K562 (cell line): ENCODE measurements around the gene LTA. TPM values are rescaled to one million over a fixed set of nuclear protein-coding genes. Genes with fewer than 3 reads are reported as not detected.
A peak's percentile ranks its signal among the peaks of the same experiment; 100 is the strongest.

ENCODE experiments used
- ATAC-seq: fragments of 200-7000 bp; cut with Tn5 transposase; 3 replicates; pipeline ENCODE4 v1.9.1; 2020; ENCODE audit warnings: moderate library complexity
- BruUV-seq: library from RNA; stranded (reverse); fragments of 400-500 nt; replicated peaks from 2 replicates; lab custom pipeline; 2021; lab: Mats Ljungman, UMichigan
- CTCF ChIA-PET: fragments of 300-600 bp; formaldehyde crosslinking; extraction: SDS; loops from one replicate; lab custom pipeline; 2021; ENCODE audit warnings: low intra/inter-chr PET ratio; lab: Yijun Ruan, JAX
- POLR2A ChIA-PET: fragments of 300-600, 350-650 bp; sonication (Branson Sonifier 250); formaldehyde crosslinking; extraction: SDS; loops from one replicate; lab custom pipeline; 2021; ENCODE audit warnings: antibody characterized with exemption, inconsistent platforms; lab: Yijun Ruan, JAX
- DNase-seq, 4 experiments: peaks; one replicate each; pipeline versions ENCODE4 v3.0.0 to v3.0.0-alpha.2; 2011 to 2018; ENCODE audit warnings: low spot score in 3 of 4, mixed read lengths in 3 of 4; ENCODE audit errors: extremely low read depth in 1 of 4
- FAIRE-seq: peaks from 2 replicates; lab custom pipeline; 2011; peaks lifted over from hg19 to GRCh38; lab: Jason Lieb, UNC
- H2AFZ ChIP-seq: 2 replicates; pipeline ENCODE4 v1.6.0; 2011; ENCODE audit warnings: low read depth, low read length, control low read depth, inconsistent platforms
- H3K27ac ChIP-seq: fragments of 200-600 bp; 3 replicates; pipeline ENCODE4 v1.8.0; 2011; ENCODE audit warnings: low read depth, mild to moderate bottlenecking, control low read depth, inconsistent platforms, low read length, moderate library complexity, mixed read lengths; ENCODE audit errors: extremely low read depth
- H3K27me3 ChIP-seq, 2 experiments: fragments of 300-600 bp in 1 of 2; 2 replicates in 1 of 2; 3 replicates in 1 of 2; pipeline versions ENCODE4 v1.6.0 to v1.8.0; 2011; ENCODE audit warnings: inconsistent platforms in 2 of 2, low read length in 2 of 2, mild to moderate bottlenecking in 1 of 2, mixed read lengths in 1 of 2, moderate library complexity in 1 of 2; ENCODE audit not compliant: control insufficient read depth in 2 of 2, insufficient read depth in 2 of 2
- H3K36me3 ChIP-seq: fragments of 300-600 bp; 3 replicates; pipeline ENCODE4 v1.8.0; 2011; ENCODE audit warnings: mild to moderate bottlenecking, low read length, inconsistent platforms; ENCODE audit not compliant: control insufficient read depth, insufficient read depth
- H3K4me1 ChIP-seq, 2 experiments: fragments of 200-600 bp in 1 of 2; replicated peaks in 1 of 2; 2 replicates in 1 of 2; 3 replicates in 1 of 2; pipeline versions ENCODE4 v1.5.1 to v1.8.0; 2011; ENCODE audit warnings: inconsistent platforms in 2 of 2, low read length in 2 of 2, mild to moderate bottlenecking in 1 of 2, mixed read lengths in 1 of 2, moderate library complexity in 1 of 2; ENCODE audit not compliant: control insufficient read depth in 2 of 2, insufficient read depth in 2 of 2
- H3K4me2 ChIP-seq: 2 replicates; pipeline ENCODE4 v1.6.1; 2011; ENCODE audit warnings: low read length, control low read depth, inconsistent platforms, mixed read lengths; ENCODE audit not compliant: insufficient read depth
- H3K4me3 ChIP-seq: fragments of 200-600 bp; sonication (generic), shearing (Covaris generic); 2 replicates; pipeline ENCODE4 v1.5.1; 2016; ENCODE audit warnings: control low read depth, inconsistent platforms
- H3K79me2 ChIP-seq: fragments of 200-600 bp; 3 replicates; pipeline ENCODE4 v1.8.0; 2011; ENCODE audit warnings: low read length, inconsistent platforms; ENCODE audit not compliant: control insufficient read depth, insufficient read depth
- H3K9ac ChIP-seq, 2 experiments: 2 replicates each; pipeline versions ENCODE4 v1.6.0 to v1.6.1; 2011; ENCODE audit warnings: low read depth in 2 of 2, low read length in 2 of 2, control low read depth in 1 of 2, inconsistent platforms in 1 of 2, mild to moderate bottlenecking in 1 of 2, mixed read lengths in 1 of 2; ENCODE audit not compliant: insufficient read depth in 1 of 2
- H3K9me1 ChIP-seq: one replicate; pipeline ENCODE4 v1.6.0; 2011; ENCODE audit warnings: inconsistent platforms, mild to moderate bottlenecking, low read length, moderate library complexity; ENCODE audit not compliant: control insufficient read depth, insufficient read depth
- H3K9me3 ChIP-seq: replicated peaks from 2 replicates; pipeline ENCODE4 v1.5.1; 2011; ENCODE audit warnings: low read depth, low read length, inconsistent platforms; ENCODE audit not compliant: control insufficient read depth, insufficient read depth
- H4K20me1 ChIP-seq: replicated peaks from 2 replicates; pipeline ENCODE4 v1.6.1; 2011; ENCODE audit warnings: low read length, inconsistent platforms, mixed read lengths; ENCODE audit not compliant: control insufficient read depth, insufficient read depth
- BDP1 ChIP-seq: IDR thresholded peaks from 3 replicates; pipeline ENCODE4 v1.6.1; 2011; ENCODE audit not compliant: insufficient read length, insufficient read depth
- HNRNPH1 ChIP-seq: fragments of 200-400 bp; formaldehyde crosslinking; optimal IDR thresholded peaks from 2 replicates; pipeline ENCODE3; 2017; ENCODE audit warnings: low read depth, mild to moderate bottlenecking, low read length, moderate library complexity
- ZNF12 ChIP-seq: sonication (generic); formaldehyde crosslinking; IDR thresholded peaks from 2 replicates; pipeline ENCODE4 v1.4.0; 2020; ENCODE audit warnings: mild to moderate bottlenecking, missing genetic modification reagents
- WGBS: fragments of 100-300 bp; shearing (Covaris generic); methylation state at CpG from one replicate; pipeline ENCODE4 v1.1.6; 2016; ENCODE audit warnings: low coverage, mixed read lengths; ENCODE audit not compliant: insufficient coverage; ENCODE audit errors: missing lambda C conversion rate; 5-methylcytosine and 5-hydroxymethylcytosine counted together
- in situ Hi-C: fragments of 300-500 bp; cut with MboI; formaldehyde crosslinking; loops from 4 replicates; pipeline ENCODE4 v1.15.0; 2018; ENCODE audit warnings: inconsistent platforms, mixed read lengths
- intact Hi-C: fragments of 100-400 bp; cut with micrococcal nuclease; formaldehyde crosslinking; loops from 2 replicates; pipeline ENCODE4 v1.14.2; 2022
- polyA plus RNA-seq, 8 experiments: library from polyadenylated mRNA; depleted of rRNA in 4 of 8; stranded (reverse) in 5 of 8; unstranded in 3 of 8; fragments of >200 nt; fragmentation: Nextera tagmentation in 2 of 8; fragmentation: Illumina TruSeq in 1 of 8; extraction: Ambion mirVana in 2 of 8; extraction: Trizol in 1 of 8; gene quantifications; 2 replicates each; pipeline versions ENCODE4 v1.2.1 to v1.2.3, GENCODE V29; 2011 to 2014; ENCODE audit warnings: inconsistent platforms in 1 of 8, missing spikeins in 1 of 8
- total RNA-seq, 7 experiments: library from RNA; depleted of rRNA in 6 of 7; stranded (reverse); fragments of >200 nt in 6 of 7; fragmentation: Illumina TruSeq in 2 of 7; extraction: Trizol in 2 of 7; gene quantifications; 2 replicates each; pipeline versions ENCODE4 v1.2.1 to v1.2.3, GENCODE V29; 2011 to 2021; ENCODE audit warnings: low replicate concordance in 1 of 7
- TF ChIP-seq, protein P1 (sequence below): IDR thresholded peaks from 3 replicates; pipeline ENCODE4 v1.6.1; 2011; ENCODE audit warnings: borderline replicate concordance, mild to moderate bottlenecking; ENCODE audit not compliant: insufficient read length, insufficient read depth

Gene LTA
- total and polyA plus RNA-seq, 9 of the 15 experiments (the other 6 are each of a cell fraction or from before 2014, with no cell fraction given) = 0.80 TPM; not detected in 8

DNA sequence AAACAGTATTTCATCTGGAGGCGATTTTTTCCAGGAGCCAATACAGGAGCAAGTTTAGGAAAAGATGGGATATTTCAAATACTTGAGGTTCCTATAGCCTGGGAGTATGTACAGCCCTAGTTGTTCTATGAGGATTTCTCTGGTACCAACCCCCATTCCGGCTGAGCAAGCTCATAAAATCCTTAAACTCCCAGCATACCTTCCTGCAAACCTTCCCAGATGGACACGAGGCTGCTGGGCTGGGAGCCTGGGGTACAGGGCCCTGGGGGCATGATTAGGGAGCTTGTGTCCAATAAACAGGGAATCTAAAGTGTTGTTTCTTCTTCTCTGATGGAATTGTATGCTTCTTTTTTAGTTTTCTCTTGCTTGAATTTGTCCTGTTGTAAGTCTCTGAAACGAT, 49.9 kb downstream of the LTA start:
- peak overlapping the region; percentile 99 for H3K4me2 ChIP-seq
- TF ChIP-seq, protein P1, sequence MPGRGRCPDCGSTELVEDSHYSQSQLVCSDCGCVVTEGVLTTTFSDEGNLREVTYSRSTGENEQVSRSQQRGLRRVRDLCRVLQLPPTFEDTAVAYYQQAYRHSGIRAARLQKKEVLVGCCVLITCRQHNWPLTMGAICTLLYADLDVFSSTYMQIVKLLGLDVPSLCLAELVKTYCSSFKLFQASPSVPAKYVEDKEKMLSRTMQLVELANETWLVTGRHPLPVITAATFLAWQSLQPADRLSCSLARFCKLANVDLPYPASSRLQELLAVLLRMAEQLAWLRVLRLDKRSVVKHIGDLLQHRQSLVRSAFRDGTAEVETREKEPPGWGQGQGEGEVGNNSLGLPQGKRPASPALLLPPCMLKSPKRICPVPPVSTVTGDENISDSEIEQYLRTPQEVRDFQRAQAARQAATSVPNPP = no peak
- TF ChIP-seq BDP1 (no peak), HNRNPH1 (no peak), ZNF12 (no peak)
- no peak for ATAC-seq
- H3K27ac ChIP-seq = peak overlapping the region; percentile 98
- BruUV-seq = no TSS peak
- peak overlapping the region; percentile 98 to 99 for H3K9ac ChIP-seq
- no peak for DNase-seq
- H3K79me2 ChIP-seq = peaks cover 62% of the 10 kb centered on the region
- H3K9me3 ChIP-seq = no peaks in the 10 kb centered on the region
- CTCF ChIA-PET = no interaction called here
- peaks cover 61% of the 10 kb centered on the region for H3K36me3 ChIP-seq
- no peak for FAIRE-seq
- H2AFZ ChIP-seq = no peak overlapping the region
- H3K4me3 ChIP-seq = peak overlapping the region; percentile 96
- peaks cover 12% of the 10 kb centered on the region for H3K9me1 ChIP-seq
- 1% methylated on average over 4 of the region's 4 CpGs for WGBS
- in situ Hi-C loops = no loop called here
- H4K20me1 ChIP-seq = peaks cover 22% of the 10 kb centered on the region; the same call in 1 of the 2 replicates
- H3K27me3 ChIP-seq = no peaks in the 10 kb centered on the region
- peaks cover 13 to 25% of the 10 kb centered on the region in 2 experiments for H3K4me1 ChIP-seq
- POLR2A ChIA-PET = interaction anchor here (0.6 to 12.4 kb wide), 21 partner anchors 9 to 1350 kb away, joined by 3 to 274 read pairs (median 4); partner anchors contain the start of genes APOM, BAG6, C6orf47 and DDX39B
- intact Hi-C loops = no loop called here
